NCI-H146 (cell line): Measurements from ENCODE around the gene DDX39B.

ENCODE experiments used
- DNase-seq: peaks from one replicate; lab custom pipeline; 2025; lab: John Stamatoyannopoulos, UW

DDX39B gene

GRCh38 chr6:31547727-31548543 is 6.1 kb upstream of the DDX39B start:
- no peak for DNase-seq

GRCh38 chr6:31546958-31547726 is 5.3 kb upstream of the DDX39B start, which contains the start of gene NFKBIL1:
Gene NFKBIL1 (plus strand): TSS chr6:31547608. CDS start chr6:31547695, 87 bp downstream.
- peak; percentile 96 for DNase-seq

- DNase-seq: peak; percentile 96
Observed at GRCh38 chr6:31546339-31546957, 4.6 kb upstream of the DDX39B start, which contains the start of gene ATP6V1G2. Gene ATP6V1G2 (minus strand): TSS chr6:31546608. CDS start chr6:31546559, 49 bp downstream.

DNA sequence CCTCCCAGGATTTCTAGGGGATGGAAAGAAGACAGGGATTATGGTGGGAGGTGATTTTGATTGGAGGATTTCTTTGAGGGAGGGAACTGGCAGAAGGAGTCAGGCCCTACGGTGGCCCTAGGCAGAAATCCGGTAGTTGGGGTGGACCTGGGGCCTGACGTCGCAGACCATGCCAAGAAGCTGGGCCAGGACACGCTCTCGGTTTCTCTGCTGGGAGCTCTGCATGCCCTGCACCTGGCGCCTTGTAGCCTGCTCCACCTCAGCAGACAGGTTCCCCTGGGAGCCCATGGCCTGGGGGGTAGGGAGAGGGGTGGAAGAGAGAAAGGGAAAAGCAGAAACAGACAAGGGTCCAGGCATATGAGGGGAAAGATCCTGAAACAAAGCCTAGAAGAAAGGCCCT is 3.5 kb upstream of the DDX39B start:
- no peak for DNase-seq

DNA sequence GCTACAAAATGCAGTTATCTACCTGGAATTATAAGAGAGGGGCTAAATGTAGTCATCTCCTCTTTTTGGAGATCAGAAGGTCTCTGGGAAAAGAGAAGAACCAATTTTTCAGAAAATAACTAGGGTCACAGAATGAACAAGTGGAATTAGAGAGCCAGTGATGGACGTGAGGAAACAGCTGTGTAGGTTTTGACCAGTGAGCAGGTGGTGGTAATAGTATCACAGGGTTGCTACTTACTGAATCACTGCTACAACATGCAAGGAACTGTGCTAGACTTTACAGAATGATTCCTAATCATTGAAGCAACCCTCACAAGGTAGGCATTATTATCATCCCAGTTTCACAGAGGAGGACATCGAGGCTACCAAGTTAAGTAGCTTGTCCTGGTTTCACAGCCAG is 2.9 kb upstream of the DDX39B start:
- DNase-seq: no peak

GRCh38 chr6:31543639-31544038 is 1.8 kb upstream of the DDX39B start:
- no peak for DNase-seq

- peak; percentile 81 for DNase-seq
Observed at GRCh38 chr6:31541059-31541657, 645 bp downstream of the DDX39B start.

GRCh38 chr6:31540640-31541039 is 1.2 kb downstream of the DDX39B start:
- DNase-seq: no peak

DNA sequence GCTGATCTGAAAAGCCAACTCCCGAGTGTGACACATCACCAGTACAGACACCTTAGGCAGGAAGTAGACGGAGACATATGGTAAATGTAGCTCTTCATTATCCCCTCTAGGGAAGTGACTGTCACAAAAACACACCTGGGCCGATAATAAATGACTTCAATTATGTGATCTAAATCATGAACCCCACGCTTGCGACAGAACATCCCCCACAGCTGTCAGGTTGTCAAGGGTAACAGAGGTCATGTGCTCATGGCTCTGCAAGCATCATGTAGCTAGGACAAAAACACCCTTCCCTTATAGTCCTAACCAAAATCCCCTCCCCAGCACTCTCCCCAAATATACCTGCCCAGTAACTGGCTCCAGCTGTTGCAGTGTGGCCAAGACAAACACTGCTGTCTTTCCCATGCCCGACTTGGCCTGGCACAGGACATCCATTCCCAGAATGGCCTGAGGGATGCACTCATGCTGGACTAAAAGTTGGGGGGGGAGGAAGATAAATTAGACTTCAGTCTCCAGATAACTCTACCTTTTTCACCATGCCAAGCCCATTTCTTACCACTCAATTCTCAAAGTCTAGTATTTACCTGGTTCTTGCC is 2.9 kb downstream of the DDX39B start:
- DNase-seq: no peak

GRCh38 chr6:31535538-31536324 is 6.1 kb downstream of the DDX39B start:
- no peak for DNase-seq

DNA sequence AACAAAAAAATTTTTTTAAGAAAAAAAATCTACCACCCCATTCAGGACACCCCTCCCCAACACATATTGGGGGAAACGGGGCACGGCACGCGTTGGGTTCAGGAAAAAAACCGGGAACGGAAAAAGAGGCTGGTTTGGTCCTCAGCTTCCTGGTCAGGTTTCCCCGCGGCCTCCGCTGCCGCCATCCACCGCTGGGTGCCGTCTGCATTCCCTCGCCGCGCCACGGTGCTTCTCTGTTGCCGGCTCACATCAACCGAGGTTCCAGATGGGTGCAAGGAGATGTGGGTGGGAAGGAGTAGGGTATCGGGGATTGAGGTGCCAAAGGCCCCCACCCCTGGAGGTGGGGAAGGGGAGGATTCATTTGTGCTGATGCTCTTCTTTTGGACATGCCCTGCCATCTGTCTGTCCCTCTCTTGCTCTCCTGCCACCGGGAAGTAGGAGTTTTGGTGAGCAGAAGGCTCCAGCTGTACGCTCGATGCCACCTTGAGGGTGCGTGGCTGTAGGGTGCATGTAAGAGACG is 7.2 kb downstream of the DDX39B start:
- no peak for DNase-seq

GRCh38 chr6:31534011-31534410 is 7.8 kb downstream of the DDX39B start:
- no peak for DNase-seq

- DNase-seq: no peak
Observed at GRCh38 chr6:31533455-31533841, 8.4 kb downstream of the DDX39B start.

DNA sequence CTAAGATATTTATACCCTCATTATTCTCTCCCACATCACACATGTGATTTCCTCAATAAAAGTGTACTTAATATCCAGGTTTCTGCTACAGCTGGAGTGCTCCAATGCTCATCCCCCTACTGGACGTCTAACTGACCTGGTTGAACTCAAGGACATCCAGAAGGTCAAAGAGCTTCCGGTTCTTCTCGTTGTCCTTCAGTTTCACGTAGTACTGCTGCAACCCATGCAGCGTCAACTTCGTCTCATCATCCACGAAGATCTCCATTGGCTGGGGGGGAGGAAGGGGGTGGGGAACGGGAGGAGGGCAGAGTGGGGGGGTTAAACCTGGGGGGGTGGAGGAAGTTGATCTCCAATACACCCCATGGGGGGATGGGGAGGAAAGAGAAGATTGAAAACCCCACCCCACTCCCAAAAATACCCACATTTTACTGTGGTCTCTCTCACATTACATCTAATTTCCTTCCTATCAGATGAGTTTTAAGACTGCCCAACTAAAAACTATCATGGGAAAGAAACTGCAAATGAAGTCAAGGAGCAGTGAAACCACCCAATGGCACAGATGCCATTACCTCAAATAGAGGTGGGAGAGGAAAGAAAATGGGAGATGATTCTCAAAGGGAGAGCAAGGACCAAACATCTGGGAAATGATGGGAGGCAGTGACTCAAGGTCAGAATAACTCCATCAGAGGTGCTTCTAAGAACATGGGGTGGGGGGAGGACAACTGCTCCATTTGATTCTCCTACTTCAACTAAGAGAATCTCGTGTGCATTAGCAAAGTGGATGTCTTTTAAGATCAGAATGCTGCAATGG is 9.0 kb downstream of the DDX39B start:
- no peak for DNase-seq

- no peak for DNase-seq
Observed at GRCh38 chr6:31531771-31532643, 9.8 kb downstream of the DDX39B start.

GRCh38 chr6:31531162-31531561 is 10.6 kb downstream of the DDX39B start:
- no peak for DNase-seq

GRCh38 chr6:31530659-31531058 is 11.1 kb downstream of the DDX39B start:
- no peak for DNase-seq

DNA sequence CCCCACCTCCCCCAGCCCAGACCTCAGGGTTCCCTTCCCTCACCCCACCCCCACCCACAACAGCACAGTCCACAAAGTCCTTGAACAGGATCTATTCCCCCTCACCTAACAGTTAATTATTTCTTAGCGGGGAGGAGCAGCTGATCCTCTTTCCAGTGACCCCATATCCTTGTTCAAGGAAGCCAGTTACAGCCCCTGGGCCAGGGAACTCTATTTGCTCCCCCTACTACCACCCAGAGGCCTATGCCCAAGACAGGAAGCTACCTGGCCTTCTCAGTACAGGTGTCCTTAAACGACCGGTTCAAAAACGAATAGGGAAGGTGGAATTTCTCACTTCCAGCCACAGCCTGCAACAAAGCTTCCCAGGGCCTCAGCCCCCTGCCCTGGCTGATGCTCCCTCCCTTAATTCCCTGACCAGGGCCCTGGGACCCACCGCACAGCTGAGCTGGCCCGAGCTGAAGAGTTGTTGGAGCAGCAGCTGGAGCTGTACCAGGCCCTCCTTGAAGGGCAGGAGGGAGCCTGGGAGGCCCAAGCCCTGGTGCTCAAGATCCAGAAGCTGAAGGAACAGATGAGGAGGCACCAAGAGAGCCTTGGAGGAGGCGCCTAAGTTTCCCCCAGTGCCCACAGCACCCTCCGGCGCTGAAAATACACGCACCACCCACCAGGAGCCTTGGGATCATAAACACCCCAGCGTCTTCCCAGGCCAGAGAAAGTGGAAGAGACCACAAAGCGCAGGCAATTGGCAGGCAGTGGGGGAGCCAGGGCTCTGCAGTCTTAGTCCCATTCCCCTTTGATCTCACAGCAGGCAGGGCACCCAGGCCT is 12.3 kb downstream of the DDX39B start:
- no peak for DNase-seq
